Measurements from ENCODE around the gene CRNKL1.
"Not testable (repeated sequence)": the region's sequence is repeated elsewhere in the genome, so short reads cannot be mapped to it uniquely, and the experiment has no call there.

The CRNKL1 gene

DNA sequence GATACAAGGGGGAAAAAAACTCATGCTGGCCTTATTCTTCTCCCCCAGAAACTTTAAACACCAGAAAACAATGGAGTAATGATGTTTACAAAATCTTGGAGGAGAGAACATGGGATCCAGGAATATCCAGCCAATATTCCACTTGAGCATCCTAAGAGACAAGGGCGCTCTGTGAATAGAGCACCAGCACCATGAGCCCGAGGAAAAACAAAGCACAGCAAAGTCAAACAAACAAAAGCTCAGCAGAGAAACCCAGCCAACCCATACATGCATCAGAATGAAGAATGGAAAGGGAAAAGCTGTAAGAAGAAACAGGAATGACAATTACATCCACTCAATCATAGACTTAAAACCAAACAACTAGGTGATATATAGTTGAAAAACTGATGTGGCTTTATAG, 39.7 kb downstream of the CRNKL1 start:
- in situ Hi-C loops (cut with MboI; ENCODE audit: low sequenced_read_pairs) = no loop called here

DNA sequence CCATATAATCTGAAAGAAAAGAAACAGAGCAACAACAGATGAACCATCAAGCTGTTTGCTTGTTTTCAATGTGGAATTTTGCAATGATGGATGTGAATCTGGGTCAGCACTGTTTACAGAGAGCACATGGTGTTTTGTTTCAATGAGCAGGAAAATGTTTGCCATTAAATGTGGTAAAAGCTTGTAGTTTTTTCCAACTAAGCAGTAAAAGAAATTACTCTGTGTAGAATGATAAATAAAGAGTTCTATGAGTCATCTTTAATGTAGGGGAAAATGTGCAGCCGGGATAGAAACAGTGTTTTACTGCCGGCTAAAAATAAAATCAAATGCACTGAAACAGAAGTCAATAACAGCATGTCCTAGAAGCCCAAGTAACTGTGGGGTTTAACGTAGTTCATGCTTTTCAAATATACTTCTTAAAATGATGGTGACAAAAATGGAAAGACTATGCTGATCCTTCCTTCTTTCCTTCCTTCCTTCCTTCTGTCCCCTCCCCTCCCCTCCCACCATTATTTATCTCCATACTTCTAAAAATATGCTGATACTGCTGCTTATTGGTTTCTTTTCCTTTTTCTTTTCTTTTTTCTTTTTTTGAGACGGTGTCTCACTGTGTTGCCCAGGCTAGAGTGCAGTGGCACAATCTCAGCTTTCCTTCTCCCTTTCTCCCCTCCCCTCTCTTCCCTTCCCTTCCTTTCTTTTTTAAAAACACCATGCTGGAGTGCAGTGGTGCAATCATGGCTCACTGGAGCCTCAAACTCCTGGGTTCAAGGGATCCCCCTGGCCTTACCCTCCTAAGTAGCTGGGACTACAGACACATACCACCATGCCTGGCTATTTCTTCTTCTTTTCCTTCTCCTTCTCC, 41.4 kb downstream of the CRNKL1 start:
- in situ Hi-C loops (cut with MboI; ENCODE audit: low sequenced_read_pairs) = no loop called here

DNA sequence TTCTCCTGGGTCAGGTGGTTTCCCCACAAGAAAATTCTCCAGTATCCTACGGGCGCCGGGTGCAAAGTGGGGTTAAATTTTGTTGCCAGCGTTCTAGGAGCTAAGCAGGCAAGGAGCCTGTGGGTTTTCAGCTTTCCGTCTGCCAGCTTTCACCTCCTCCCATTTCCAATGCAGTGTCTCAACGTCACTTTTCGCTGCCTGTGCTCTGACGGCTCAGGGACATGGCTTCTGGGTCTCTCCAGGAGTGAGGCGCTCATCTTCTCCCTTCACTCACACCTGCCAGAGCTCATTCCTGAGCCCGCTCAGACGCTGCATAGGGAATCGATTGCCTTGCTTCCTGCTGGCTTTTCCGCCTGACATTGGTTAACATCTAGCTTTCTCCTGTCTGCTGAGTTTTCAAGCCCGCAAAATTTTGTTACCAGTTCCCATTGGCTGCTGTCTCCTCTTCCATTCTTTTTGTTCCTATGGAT, 42.4 kb downstream of the CRNKL1 start:
- in situ Hi-C loops (cut with MboI; ENCODE audit: low sequenced_read_pairs) = no loop called here

DNA sequence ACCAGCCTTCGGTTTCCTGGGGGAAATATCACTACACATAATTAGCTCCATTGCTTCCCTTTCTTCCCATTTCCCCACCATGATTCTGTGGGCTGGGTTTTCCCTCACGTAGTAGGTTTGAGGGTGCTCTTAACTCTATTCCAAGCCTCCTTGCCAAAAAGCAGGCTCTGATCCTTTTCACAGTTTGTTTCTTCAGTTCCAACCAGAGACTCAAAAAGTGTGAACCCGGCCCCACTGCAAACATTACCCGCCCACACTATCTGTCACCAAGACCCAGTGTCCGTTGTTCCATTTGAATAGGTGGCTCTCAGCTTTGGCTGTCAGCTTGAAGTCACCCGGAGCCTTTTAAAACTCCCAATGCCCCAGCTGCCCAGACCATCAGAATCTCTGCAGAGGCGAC, 46.9 kb downstream of the CRNKL1 start:
- in situ Hi-C loops (cut with MboI; ENCODE audit: low sequenced_read_pairs) = no loop called here

DNA sequence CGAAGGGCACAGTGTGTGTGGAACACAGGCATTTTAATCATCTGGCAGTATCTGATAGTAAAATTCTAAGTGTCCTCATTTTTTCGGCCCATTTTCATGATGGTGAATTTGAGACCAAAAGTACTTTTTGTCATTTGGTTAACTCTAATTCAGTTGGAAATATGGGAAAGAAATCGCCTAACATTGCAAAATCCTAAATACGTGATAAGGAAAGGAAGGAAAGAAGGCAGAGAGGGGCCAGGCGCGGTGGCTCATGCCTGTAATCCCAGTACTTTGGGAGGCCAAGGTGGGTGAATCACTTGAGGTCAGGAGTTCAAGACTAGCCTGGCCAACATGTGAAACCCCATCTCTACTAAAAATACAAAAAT, 48.3 kb downstream of the CRNKL1 start:
- in situ Hi-C loops (cut with MboI; ENCODE audit: low sequenced_read_pairs) = not testable (repeated sequence)

DNA sequence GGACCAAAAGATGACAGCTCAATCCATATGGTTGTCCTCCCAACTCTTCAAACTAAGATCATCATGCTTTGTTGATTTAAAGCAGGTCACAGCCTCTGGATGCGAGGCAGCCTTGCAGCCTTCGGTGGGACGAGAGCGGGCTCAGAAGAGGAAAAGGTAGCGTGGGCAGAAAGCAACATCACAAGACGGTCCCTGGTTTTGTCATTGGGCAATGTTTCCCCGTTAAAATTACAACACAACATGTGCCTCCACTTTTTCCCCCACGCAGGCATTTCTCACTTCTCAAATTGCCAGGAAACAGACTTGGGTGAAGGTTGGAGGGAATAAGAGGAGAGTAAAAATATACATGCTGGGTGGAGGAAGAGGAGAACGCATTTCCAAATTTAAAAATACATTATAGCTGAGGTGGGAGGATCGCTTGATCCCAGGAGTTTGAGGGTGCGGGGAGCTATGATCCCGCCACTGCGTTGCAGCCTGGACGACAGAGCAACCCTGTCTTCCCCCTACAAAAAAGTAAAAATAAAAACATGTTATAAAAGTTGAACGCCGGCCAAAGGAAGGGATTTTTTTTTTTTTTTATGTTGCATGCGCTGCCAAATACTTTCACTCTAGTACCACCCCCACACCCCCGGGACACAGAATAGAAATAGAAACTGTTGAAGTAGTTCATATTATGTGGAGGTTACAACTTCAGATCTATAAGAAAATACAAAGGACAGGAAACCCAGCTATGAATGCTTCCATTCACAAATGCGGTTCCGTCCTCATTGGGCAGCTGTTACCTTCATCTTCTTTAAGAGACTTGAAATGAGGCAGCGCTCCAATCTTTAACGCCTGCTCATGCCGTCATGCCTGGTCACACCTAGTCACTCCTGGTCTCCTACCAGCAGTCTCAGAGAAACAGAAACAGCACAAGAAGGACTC, 49.0 kb downstream of the CRNKL1 start:
- in situ Hi-C loops (cut with MboI; ENCODE audit: low sequenced_read_pairs) = no loop called here

DNA sequence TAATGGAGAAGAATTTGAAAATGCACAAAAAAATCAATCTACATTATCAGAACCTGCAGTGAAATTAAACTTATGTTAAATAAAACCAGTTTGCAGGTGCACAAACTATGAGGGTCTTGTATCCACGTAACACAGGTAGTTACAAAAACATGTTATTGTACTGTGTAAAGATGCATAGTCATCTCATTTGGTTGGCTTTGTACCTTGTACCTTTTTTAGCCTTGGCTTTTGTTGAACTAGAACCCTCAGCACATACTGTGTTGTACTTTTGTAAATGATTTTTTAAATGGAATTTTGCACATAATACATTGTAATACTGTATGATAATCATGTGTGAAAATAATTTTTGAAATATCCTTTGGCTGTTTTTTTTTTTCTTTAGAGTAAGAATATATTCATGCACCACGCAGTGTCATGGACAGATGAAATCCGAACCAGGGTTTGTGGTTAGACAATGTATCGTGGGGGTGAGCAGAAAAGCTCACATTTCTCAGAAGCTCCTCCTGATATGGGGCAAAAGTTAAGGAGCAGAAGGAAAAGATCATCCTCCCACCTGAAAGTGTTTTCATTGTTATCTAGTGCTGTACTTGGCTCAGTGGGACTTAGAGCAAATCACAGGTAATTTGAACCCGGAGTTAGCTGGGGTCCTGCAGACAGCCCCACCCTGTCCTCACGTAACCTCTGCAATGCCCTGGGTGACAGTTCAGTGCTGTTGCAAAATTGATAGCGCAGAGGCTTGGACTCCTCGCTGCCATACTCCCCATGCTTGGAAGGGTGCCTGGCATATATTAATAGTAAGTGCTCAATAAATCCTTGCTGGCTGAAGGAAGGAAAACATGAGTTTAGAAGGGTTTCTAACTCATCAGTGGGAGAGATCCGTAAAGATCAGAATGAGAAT, 49.9 kb downstream of the CRNKL1 start:
- in situ Hi-C loops (cut with MboI; ENCODE audit: low sequenced_read_pairs) = no loop called here

DNA sequence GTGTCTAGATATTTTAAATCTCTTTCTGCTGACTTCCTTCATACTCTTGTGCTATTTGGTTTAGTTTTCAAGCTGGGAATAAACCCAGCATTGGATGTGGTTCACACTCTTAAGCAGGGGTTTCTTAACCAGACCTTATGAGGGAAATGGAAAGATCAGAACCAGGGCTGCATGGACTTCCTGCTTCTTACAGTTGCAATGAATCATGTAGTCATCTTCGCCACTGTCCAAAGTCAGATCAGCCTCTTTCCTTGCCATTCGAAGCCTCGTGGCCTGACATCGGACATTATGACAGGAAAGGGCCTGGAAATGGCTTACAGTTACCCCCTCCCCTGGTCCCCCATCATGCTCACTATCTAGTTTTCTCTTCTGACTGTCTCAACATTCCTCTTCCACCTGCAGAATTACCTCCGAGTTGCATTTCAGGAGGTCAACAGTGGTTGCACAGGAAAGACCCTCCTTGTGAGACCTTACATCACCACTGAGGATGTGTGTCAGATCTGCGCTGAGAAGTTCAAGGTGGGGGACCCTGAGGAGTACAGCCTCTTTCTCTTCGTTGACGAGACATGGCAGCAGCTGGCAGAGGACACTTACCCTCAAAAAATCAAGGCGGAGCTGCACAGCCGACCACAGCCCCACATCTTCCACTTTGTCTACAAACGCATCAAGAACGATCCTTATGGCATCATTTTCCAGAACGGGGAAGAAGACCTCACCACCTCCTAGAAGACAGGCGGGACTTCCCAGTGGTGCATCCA, 51.9 kb downstream of the CRNKL1 start:
- in situ Hi-C loops (cut with MboI; ENCODE audit: low sequenced_read_pairs) = no loop called here

DNA sequence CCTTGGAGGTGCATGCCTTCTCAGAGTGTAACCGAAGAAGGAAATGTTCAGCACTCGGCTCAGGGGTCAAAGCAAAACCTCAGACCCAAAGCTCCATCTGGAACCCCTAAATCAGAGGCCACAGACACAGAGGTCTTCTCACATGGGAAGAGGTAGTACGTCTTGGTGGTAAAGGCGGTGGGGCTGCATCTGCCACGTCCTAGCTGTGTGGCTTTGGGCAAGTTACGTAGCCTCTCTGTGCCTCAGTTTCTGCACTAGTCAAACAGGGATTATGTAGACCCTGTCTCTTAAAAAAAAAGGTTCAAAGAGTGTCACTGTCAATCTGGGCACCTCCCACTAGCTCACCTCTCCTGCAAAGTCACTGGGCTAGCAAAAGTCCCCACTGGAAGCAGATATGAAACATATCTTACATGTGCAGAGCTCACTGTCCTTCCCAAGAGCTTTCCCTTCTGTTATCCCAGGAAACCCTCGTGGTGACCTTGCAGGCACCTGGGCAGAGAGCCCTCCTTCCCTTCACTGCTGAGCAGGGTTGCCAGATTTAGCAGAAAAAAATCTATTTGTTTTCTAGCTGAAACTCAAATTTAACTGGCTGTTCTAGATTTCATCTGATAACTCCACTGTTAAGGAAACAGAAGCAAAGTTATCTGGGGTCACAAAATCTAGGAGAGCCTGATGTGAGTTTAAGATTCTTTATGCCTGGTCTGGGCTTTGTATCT, 53.1 kb downstream of the CRNKL1 start:
- in situ Hi-C loops (cut with MboI; ENCODE audit: low sequenced_read_pairs) = loop anchor here (25.0 kb wide), 1 partner anchor 212 kb away; no protein-coding TSS in a partner anchor

DNA sequence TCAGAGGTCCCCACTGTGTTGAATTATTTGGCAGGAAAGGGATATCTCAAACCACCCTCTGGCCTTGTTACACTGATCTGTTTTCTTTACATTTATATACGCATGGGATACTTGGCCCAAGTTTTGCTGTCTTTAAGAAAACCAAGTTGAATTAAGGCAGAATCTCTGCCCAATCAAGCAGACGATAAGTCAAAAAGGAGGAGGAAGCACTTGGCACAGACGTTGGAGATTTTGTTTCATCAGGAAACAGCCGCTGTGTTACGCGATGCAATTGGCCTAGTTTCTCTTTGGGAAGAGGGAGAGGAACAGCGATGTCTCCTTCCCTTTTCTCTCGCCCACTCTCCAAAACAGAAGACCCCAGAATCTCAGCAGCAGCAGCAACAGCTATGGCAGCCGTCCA, 55.3 kb downstream of the CRNKL1 start:
- in situ Hi-C loops (cut with MboI; ENCODE audit: low sequenced_read_pairs) = loop anchor here (25.0 kb wide), 1 partner anchor 210 kb away; no protein-coding TSS in a partner anchor

DNA sequence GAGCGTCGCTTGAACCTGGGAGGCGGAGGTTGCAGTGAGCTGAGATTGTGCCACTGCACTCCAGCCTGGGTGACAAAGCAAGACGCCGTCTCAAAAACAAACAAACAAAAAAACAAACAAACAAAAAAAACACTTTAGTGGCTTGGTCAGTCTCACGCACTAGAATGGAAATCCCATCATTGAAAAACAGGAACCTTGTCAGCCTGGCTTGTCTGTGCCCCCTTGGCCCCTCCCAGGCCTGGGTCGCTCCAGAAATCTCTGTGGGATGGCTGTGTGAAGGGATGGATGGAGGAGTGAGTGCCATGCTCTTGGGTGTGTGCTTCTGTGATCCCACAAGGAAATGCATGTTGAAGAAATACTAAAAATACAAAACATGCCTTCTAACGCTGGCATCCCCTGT, 56.0 kb downstream of the CRNKL1 start:
- in situ Hi-C loops (cut with MboI; ENCODE audit: low sequenced_read_pairs) = loop anchor here (25.0 kb wide), 1 partner anchor 209 kb away; no protein-coding TSS in a partner anchor

DNA sequence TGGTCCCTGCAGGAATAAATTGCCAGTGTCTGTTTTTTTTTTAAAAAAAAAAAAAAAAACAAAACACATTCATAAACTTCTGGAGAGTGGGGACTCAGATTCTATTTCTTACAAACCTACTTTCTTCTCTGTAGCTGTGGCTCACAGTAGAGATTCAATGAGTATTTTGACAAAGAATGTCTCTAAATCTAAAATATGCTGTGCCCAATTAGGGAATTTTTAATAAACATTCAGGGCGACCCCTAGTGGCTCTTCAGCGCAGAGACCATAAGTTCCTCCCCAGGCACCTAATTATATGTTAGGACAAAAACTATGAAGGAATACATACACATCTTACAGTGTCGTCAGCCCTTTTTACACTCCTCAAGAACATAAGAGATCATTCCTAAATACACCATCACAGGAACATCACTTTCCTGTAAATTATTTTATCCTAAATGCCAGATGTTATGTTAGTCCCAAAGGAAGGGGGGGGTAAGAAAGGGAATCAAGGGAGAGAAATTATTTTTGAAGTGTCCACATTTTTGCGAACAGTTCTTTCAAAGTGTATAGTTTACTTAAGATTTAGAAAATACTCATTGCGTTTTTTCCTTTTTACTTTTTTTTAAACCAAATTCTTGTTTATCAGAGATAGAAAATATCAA, 56.9 kb downstream of the CRNKL1 start:
- in situ Hi-C loops (cut with MboI; ENCODE audit: low sequenced_read_pairs) = loop anchor here (25.0 kb wide), 1 partner anchor 208 kb away; no protein-coding TSS in a partner anchor

DNA sequence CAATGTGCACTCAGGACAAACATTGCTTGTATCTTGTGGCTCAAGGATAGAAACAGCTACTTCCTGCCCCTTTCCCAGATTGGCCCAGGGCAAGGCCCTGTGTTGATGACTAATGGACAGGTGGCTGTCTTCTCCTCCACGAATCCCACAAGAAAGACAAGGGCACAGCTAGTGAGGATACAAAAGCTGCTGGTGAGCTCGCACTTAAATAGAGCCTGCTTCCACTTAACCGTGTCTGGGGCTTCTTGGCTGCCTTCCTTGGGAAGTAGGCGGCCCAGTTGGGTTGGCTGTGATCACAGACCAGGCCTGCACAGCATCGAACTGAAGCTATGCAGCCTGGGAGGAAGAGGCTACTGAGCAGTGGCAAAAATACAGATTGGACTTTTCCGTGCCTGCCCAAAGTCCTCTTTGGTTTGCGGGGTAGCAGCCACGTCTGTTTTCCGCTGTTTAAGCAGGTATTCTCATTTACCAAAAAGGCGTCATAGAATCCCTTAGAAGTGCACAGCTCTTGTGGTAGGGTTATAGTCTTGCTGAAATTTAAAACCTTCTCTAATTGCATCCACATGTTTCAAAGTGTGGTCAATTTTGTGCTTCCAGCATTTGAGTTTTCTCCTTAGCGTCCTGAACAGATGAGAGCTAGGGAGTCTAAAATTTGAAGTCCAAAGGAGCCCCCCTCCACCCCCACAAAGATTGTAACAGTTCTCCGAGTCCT, 58.2 kb downstream of the CRNKL1 start:
- in situ Hi-C loops (cut with MboI; ENCODE audit: low sequenced_read_pairs) = loop anchor here (25.0 kb wide), 1 partner anchor 207 kb away; no protein-coding TSS in a partner anchor

DNA sequence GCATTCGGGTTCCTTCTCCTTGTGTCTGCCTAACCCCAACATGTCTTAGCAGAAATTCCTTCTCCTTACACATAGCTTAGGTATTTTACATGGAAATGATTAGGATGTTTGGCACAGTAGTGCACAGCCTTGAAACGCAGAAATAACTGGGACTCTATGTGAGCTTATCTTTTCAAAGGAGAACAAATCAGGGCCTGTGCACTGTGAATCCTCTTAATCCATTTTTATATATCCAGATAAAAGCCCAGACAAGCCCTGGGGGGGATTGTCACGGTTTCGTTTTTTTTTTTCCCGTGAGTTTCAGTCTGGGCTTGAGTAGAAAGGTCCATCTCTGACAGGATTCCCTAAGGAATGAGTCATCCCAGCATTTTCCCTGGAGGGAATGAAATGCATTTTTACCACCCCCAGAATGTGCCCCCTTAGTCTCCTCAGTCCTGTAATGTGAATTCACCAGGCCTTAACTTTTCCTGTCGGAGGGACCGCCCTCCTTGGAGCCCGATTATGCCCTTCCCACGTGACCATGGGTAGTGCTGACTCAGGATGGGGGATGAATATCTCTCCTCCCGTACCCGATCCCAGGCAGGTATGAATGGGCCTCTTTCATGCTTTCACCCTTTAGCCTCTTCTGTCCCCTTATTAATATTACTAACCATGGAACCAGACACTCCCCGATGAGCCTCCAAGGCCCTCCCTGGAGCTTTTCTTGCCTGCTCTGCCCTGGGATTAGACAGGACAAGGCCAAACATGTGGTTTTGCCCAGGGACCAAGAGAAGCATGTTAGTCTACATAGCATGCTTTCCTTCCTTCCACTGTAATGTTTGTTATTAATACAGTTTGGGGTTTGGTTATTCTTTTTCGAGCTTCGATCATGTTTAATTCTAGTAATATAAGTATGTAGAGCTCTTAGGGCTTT, 59.0 kb downstream of the CRNKL1 start:
- in situ Hi-C loops (cut with MboI; ENCODE audit: low sequenced_read_pairs) = loop anchor here (25.0 kb wide), 1 partner anchor 206 kb away; no protein-coding TSS in a partner anchor

DNA sequence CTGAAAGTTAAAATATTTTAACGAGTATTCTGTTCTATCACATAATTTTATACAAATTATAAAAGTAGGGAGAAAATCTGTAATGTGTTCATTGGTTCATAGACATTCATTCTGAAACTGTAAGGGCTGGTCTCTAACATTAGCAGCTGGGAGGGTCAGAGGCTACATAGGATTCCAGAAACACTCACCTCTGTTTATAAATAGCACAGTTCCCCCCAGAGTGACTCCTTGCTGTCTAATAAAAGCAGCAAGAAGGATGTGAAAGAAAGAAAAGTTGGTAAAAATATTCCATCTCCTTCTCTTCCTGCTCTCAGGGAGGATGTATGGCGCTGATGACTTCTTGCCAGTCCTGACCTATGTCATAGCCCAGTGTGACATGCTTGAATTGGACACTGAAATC, 60.4 kb downstream of the CRNKL1 start:
- in situ Hi-C loops (cut with MboI; ENCODE audit: low sequenced_read_pairs) = loop anchor here (25.0 kb wide), 1 partner anchor 205 kb away; no protein-coding TSS in a partner anchor

DNA sequence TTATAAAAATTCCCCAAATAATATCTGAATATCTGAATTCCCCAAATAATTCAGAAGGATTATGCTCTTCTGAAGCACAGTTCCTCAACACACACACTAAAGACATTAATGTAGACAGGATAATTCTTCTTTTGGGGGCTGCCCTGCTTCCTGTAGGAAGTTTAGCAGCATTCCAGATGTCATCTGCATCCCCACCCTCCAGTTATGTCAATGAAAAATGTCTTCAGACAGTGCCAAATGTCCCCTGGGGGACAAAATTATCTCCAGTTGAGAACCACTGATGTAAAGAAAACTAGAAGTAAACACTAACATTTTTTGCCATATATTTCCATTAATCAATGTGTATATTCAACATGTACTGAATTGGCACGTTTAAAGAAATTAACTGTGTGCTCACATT, 61.0 kb downstream of the CRNKL1 start:
- in situ Hi-C loops (cut with MboI; ENCODE audit: low sequenced_read_pairs) = loop anchor here (25.0 kb wide), 1 partner anchor 204 kb away; no protein-coding TSS in a partner anchor

DNA sequence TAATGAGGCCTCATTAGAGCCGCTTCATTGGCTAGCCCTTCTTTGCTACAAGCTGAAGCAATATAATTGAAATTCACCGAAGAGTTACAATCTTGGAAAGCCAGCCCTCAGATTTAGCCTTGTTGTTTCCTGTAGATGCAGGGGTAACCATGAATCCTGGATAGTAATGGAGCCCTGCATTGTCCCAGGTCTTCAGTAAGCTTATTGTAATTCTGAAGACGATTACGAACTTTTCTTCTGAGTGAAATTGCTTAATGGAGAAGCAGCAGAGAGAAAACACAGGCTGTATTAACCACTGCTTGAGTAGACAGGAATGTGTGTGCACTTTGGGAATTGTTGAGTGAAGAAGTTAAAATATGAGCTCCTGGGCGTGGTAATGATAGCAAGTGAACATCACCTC, 61.4 kb downstream of the CRNKL1 start:
- in situ Hi-C loops (cut with MboI; ENCODE audit: low sequenced_read_pairs) = loop anchor here (25.0 kb wide), 1 partner anchor 204 kb away; no protein-coding TSS in a partner anchor
